Epithelial cell of esophagus (primary cell): ENCODE measurements around the gene OSBPL5.

Experiments used
- DNase-seq: peaks from one replicate; pipeline ENCODE4 v3.0.0; 2010; ENCODE audit warnings: low read depth
- H3K4me3 ChIP-seq: 2 replicates; pipeline ENCODE4 v1.5.1; 2011; ENCODE audit warnings: mild to moderate bottlenecking, low read length, control low read depth
- TF ChIP-seq, protein P1 (sequence below): IDR thresholded peaks from 2 replicates; pipeline ENCODE4 v1.5.1; 2011; ENCODE audit warnings: low read depth, mild to moderate bottlenecking, low read length, control low read depth, inconsistent platforms; ENCODE audit not compliant: insufficient read depth; ENCODE audit errors: missing control alignments

OSBPL5 gene

DNA sequence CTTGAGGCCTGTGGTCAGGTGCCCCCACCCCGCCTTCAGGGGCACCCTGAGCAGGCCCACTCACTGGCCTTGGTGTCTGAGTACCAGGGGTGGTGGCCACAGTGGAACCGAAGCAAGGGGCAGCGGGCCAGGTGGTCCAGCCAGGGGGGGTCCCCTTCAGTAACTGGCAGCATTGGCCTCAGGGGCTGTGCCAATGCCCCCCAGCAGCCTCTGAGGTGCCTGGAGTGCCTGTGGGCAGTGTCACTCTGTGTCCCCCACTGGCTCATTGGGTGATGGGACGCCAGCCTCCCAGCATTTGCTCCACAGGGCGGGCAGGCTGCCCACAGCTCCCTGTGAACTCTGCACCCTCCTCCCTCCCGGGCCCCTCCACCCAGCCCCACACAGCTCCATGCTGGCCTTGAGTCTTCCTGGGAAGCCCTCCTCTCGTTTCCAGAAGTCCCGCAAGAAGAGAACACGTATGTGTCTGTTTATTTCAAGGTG, 78.4 kb downstream of the OSBPL5 start:
- DNase-seq = no peak
- H3K4me3 ChIP-seq = no peak overlapping the region
- TF ChIP-seq, protein P1, sequence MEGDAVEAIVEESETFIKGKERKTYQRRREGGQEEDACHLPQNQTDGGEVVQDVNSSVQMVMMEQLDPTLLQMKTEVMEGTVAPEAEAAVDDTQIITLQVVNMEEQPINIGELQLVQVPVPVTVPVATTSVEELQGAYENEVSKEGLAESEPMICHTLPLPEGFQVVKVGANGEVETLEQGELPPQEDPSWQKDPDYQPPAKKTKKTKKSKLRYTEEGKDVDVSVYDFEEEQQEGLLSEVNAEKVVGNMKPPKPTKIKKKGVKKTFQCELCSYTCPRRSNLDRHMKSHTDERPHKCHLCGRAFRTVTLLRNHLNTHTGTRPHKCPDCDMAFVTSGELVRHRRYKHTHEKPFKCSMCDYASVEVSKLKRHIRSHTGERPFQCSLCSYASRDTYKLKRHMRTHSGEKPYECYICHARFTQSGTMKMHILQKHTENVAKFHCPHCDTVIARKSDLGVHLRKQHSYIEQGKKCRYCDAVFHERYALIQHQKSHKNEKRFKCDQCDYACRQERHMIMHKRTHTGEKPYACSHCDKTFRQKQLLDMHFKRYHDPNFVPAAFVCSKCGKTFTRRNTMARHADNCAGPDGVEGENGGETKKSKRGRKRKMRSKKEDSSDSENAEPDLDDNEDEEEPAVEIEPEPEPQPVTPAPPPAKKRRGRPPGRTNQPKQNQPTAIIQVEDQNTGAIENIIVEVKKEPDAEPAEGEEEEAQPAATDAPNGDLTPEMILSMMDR = no peak

DNA sequence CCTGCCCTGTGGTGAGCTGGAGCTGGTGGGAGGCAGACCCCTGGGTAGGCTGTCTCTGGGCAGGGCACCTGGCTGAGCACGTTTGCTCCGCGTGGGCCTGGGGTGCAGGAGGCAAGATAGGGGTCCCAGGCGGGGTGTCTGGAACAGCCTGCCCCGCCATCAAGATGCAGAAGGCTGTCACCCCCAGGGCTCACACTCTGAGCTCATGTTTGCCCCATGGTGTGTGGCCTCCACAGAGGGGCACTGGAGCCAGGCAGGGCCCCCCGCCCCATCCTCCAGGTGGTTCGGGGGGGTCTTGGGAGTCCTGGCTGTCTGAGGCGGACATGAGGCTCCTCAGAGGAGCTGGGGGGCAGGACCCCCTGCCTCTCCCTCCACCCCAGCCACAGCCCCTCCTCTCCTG, 79.0 kb downstream of the OSBPL5 start:
- DNase-seq = no peak
- TF ChIP-seq, protein P1 = no peak
- no peak overlapping the region for H3K4me3 ChIP-seq

DNA sequence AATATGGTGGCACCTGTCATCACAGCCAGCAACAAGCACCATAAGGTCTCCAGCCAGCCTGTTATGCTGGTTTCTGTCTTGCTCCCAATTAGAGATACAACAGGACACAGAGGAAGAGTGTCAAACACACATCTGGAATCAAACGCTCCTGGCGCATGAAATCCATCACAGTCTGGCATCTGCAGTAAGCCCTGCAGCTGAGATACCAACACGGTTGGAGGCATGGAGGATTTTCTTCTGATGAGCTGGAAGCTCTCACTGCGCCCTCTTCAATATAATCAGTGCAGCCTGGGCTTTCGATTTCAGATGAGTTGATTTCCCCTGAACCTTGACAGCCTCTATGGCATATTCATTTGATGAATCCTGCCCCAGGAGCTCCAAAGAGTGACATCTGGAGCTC, 80.1 kb downstream of the OSBPL5 start:
- DNase-seq = no peak
- H3K4me3 ChIP-seq = no peak overlapping the region

DNA sequence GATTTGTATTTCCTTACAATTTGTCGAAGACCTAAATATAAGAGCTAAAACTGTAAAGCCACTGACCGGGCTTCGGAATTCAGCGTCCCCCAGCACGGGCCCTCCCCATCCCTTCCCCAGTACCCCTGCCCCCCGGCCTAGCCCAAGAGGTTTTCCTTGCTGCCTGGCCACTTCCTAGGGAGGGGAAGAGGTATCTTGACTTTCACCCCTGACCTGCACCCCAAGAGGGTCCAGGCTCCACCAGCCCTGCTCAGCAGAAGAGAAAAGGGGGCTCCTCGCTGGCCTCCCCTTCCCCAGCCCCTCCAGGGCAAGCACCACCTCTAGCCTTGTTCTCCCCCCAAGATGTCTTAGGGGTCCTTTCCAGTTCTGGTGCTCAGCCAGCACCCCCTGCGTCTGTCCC, 81.8 kb downstream of the OSBPL5 start:
- no peak overlapping the region for H3K4me3 ChIP-seq
- TF ChIP-seq, protein P1 = no peak
- no peak for DNase-seq

More for the DNA sequence above, 80.1 kb downstream of the OSBPL5 start:
- TF ChIP-seq, protein P1 = no peak

DNA sequence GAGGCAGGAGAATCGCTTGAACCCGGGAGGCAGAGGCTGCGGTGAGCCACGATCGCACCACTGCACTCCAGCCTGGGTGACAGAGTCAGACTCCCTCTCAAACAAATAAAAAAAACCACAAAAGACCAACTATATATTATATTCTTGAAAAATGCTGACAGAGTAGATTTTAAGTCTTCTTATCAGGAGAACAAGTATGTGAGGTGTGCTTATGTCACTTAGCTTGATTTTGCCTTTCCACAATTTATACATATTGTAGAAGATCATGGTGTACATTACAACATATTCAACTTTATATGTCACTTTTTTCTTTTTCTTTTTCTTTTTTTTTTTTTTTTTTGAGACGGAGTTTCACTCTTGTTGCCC, 83.7 kb downstream of the OSBPL5 start:
- TF ChIP-seq, protein P1 = no peak
- DNase-seq = no peak
- no peak overlapping the region for H3K4me3 ChIP-seq

DNA sequence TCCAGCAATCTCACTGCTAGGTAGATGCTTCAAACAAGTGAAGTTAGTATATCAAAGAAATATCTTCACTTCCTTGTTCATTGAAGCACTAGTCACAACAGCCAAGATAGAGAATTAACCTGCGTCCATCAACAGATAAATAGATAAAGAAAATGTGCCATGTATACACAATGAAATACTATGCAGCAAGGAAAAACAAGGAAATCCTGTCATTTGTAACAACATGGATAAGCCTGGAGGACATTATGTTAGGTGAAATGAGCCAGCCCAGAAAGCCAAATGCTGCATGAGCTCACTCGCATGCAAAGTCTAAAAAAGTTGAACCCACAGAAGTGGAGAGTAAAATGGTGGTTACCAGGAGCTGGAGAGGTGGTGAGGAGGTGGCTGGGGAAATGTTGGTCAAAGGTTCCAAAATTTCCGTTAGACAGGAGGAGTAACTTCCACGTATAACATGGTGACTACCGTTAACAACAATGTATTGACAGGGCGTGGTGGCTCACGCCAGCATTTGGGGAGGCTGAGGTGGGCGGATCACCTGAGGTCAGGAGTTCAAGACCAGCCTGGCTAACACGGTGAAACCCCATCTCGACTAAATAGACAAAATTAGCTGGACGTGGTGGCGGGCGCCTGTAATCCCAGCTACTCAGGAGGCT, 84.3 kb downstream of the OSBPL5 start:
- no peak overlapping the region for H3K4me3 ChIP-seq
- TF ChIP-seq, protein P1 = no peak
- DNase-seq = no peak

DNA sequence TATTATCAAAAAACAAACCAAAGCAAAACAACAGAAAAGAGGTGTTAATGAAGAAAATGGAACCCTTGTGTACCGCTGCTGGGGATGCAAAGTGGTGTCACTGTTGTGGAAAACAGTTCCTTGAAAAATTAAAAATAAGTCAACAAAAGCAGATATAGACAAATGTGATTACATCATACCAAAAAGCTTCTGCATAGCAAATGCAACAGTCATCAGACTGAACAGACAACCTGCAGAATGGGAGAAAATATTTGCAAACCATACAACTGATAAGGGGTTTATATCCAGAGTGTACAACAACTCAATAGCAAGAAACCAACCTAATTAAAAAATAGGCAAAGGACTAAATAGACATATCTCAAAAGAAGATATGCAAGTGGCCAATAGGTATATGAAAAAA, 85.0 kb downstream of the OSBPL5 start:
- TF ChIP-seq, protein P1 = no peak
- no peak for DNase-seq
- no peak overlapping the region for H3K4me3 ChIP-seq
